DMS114 treated with DMSO at 0.1 percent for 48 hours (cell line): ENCODE results near the gene ARID3B.
"Not testable (repeated sequence)": the region's sequence is repeated elsewhere in the genome, so short reads cannot be mapped to it uniquely, and the experiment has no call there.

Experiments used
- DNase-seq: peaks from one replicate; lab custom pipeline; 2025; ENCODE audit not compliant: unreplicated experiment; lab: John Stamatoyannopoulos, UW

Gene ARID3B

GRCh38 chr15:74531144-74531811 is 9.7 kb upstream of the ARID3B start:
- no peak for DNase-seq

- no peak for DNase-seq
These were observed 5.5 kb upstream of the ARID3B start for GRCh38 chr15:74535388-74536084.

DNA sequence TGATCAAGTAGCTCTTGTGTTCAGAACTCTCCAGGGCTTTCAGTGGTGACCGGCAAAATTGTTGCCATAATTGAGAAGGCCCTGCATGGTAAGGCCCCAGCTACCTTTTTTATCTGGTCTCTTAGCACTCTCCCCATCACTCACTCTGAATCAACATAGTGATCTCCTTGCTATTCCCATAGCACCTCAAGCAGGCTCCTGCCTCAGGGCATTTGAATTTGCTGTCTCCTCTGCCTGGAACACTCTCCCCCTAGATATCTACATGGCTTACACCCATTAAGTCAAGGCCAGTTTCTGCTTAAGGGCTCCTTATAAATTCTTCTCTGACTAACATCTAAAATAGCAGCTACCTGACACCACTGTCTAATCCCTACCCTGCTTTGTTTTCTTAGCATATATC is 3.3 kb upstream of the ARID3B start:
- no peak for DNase-seq

GRCh38 chr15:74539521-74539920 is 1.5 kb upstream of the ARID3B start:
- not testable (repeated sequence) for DNase-seq

- no peak for DNase-seq
These were observed 759 bp upstream of the ARID3B start for GRCh38 chr15:74540161-74540760.

GRCh38 chr15:74541494-74542165 is 610 bp downstream of the ARID3B start:
- no peak for DNase-seq

DNA sequence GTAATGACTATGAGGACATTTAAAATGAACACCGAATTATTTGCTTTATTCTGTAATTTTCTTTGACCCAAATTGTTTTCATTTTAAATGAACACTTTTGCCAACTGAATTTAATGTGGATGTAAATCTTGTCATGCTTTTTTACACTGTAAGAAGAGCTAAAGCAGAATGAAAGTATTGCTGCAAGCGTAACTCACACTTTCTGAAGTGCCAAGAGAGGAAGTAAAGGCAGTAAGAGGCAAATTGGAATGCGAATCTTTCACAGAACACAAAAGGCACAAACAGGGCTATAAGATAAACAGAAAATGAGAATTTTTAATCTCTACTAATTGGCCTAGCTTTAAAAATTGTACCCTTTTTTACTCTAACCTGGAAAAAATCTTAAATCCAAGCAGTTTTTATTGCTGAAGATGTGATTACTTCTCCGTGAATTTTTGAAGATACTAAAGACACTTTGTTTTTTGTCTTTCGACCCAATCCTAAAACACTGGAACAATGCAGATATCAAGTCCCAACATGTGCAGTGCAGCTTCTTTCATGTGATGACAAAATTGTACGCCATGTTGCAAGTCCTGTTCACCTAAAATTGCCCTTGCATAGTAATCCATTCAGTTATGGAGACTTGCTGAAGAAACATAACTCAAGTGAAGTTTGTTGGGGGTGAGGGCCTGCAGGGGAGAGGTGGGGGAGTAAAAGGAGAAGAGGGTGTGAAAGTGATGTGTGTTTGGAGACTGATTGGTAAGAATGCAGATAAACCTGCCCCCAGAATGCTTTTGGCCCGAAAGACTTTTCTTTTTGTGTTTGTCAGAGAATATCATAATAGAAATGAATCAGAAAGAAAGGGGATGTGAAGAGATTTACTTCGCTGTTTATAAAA is 1.4 kb downstream of the ARID3B start:
- no peak for DNase-seq

DNA sequence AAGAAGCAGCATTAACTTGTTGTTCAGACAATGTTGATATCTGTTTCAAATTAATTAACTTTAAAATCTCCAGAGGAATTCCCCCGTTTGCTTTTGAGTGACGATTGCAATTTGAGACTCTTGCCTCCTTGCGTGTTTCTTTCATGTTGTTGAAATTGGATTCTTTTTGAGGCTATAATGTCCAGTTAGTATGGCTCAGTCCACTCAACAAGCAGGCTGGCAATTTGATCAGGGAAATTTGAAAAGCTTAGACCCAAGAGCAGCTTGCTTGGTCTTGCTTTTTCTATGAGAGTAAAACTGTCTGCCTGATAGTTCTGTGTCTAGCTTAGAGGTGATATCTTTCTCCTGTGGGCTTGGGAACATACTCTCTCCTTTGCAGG is 2.0 kb downstream of the ARID3B start:
- DNase-seq: no peak

GRCh38 chr15:74543583-74543982 is 2.6 kb downstream of the ARID3B start:
- peak; percentile 32 for DNase-seq

- no peak for DNase-seq
These were observed 4.1 kb downstream of the ARID3B start for GRCh38 chr15:74545086-74545485.

DNA sequence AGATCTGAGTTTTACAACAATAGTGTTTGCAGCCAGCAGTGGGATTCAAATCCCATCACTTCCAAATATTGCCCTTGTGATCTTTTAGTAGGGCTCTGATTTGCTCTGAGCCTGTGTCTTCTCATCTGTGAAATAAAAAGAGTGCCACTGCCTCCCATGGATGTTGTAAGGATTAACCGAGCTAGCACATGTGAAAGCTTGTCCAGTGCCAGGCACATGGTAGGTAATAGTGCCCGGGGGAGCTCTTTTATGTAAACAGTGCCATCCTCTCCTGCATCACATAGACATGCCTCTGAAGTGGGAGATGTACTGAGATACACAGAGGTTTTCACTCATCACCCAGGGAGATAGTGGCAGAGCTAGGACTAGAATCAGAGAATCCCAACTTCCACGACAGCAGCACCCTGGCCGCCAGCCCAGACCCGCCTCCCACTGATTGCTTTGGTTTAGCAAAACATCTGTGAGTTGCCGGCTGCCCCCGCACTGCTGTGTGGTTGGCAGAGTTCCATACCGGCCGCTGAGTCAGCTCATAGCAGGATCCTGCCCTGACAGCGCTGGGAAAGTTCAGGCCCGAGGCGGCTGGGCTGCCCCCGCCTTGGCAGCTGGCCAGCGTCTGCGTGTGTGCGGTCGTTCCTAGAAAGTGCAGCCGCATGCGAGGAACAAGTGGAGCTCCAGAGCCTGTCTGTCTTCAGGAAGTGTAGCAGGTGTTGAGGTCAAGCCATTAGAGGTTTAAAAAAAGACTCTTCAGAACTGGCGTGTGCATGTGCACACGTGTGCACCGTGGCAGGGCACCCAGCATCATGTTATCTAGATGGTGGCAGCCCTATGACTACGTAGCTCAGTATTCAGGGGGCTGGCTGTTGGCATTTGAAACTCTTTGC is 5.0 kb downstream of the ARID3B start:
- DNase-seq: no peak

- no peak for DNase-seq
These were observed 6.6 kb downstream of the ARID3B start for GRCh38 chr15:74547616-74548015.

DNA sequence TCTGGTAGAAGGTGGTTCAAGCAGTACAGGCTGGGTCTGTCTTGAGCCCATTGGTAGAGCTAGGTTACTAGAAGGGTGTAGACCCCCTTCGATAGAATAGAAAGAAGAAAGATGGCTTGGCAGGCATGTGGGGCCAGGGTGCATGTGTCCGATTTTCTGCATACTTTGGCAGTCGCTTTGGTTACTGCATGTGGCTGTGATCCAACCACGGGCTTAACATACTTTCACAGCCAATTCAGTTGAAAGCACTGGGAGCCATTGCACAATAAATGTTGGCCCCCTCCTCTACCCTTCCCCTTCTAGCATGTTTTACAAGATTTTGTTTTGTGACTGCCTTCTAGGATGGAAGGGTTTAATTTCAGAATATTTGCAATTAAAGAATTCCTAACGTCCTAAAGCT is 7.2 kb downstream of the ARID3B start:
- no peak for DNase-seq

DNA sequence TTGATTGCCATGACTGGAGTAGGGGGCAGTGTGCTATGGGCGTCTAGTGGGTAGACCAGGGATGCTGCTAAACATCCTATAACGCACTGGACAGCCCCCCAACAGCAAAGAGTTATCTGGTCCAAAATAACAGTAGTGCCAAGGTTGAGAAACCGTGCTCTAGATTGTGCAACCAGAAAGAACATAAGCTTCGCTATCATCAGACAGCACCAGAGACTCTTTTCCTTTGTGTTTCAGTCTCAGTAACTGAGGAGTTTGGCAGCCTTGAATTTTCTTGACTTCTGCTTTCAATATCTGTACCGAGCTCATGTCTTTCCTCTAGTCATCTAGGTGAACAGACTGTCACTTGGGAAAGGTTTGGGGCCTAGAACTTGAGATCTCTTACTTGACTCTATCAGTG is 8.8 kb downstream of the ARID3B start:
- DNase-seq: no peak

GRCh38 chr15:74551714-74552113 is 10.7 kb downstream of the ARID3B start:
- no peak for DNase-seq

GRCh38 chr15:74552773-74553441 is 11.9 kb downstream of the ARID3B start:
- no peak for DNase-seq

GRCh38 chr15:74555192-74555591 is 14.2 kb downstream of the ARID3B start:
- no peak for DNase-seq

DNA sequence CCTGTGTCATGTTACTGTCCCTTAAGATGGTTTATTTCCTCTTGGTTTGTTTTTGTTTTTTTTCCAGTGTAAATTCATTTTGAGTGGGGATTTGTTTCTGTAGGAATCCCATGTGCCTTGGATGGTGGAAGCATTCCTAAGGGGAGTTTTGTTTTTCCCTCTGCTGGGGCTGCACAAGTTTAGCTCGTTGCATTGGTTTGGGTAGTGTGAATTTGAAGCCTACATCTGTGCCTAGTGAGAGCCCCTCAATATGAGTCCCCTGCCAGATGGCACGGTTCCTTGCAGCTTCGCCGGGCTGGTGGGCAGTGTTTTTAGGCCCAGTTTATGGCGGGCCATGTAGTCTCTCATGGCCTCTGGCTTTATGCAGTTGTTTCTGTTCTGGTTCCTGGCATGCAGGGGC is 17.7 kb downstream of the ARID3B start:
- DNase-seq: no peak

DNA sequence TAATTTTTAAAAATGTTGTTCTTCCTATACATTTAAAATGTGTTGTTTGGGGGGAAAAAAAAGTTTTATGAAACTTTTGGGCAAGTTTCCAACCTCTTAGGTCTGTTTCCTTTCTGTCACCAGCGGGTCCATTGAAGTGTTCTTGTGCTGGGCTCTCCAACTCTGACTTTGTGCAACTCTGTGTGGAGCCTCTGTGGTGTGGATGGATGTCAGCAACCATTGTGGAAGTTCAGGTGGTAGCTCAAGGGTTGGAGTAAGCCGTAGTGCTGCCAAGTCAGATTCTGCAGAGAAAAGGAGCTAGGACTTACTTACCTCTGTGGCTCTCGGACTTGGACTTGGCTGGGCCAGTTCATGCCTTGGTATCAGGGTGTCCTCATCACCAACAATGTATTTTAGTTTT is 22.4 kb downstream of the ARID3B start:
- DNase-seq: no peak
